ENCODE measurements around the gene ANO3.

Gene ANO3

DNA sequence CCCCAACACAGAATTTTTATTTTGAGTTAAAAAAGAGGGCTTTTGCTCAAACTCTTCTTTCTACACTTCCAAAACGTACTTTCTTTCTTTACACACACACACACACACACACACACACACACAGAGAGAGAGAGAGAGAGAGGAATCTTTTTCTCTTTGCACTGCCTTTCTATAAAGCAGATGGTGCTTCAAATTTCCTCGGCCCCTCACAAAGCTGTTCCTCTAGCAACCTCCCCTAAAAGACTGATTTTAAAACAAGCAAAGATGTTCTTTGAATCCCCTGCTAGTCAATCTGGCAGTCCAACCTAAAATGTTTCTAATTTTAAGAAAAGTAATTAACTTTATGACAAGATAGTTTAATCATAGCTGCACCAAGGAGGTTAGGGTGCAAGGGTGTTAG lies 2.7 kb upstream of the ANO3 start:
- Histone ChIP-seq H4K20me1 (ENCODE audit: control insufficient read depth, insufficient read depth, low read depth, low read length) (no peaks in the 10 kb centered on the region), H3K4me2 (ENCODE audit: low read length) (no peak overlapping the region), H3K9me2 (replicated peaks; ENCODE audit: control insufficient read depth, low read length) (no peaks in the 10 kb centered on the region), H3K36me3 (ENCODE audit: control insufficient read depth, low read length) (no peaks in the 10 kb centered on the region), H3K79me2 (ENCODE audit: control insufficient read depth, low read length) (no peaks in the 10 kb centered on the region), H3K27ac (ENCODE audit: low read depth, low read length) (no peak overlapping the region), H3F3A (ENCODE audit: control insufficient read depth, insufficient read depth) (no peaks in the 10 kb centered on the region), H3K9me3 (ENCODE audit: control insufficient read depth, insufficient read depth, low read length) (no peaks in the 10 kb centered on the region), H3K27me3 (ENCODE audit: control insufficient read depth, low read length) (0 out of 2 replicates have a peak, but pooled peaks cover 2% of the 10 kb centered on the region), H3K4me1 (ENCODE audit: control insufficient read depth, low read length) (no peaks in the 10 kb centered on the region), H3K4me3 (ENCODE audit: low read length) (no peak overlapping the region)
- TF ChIP-seq, protein P1, sequence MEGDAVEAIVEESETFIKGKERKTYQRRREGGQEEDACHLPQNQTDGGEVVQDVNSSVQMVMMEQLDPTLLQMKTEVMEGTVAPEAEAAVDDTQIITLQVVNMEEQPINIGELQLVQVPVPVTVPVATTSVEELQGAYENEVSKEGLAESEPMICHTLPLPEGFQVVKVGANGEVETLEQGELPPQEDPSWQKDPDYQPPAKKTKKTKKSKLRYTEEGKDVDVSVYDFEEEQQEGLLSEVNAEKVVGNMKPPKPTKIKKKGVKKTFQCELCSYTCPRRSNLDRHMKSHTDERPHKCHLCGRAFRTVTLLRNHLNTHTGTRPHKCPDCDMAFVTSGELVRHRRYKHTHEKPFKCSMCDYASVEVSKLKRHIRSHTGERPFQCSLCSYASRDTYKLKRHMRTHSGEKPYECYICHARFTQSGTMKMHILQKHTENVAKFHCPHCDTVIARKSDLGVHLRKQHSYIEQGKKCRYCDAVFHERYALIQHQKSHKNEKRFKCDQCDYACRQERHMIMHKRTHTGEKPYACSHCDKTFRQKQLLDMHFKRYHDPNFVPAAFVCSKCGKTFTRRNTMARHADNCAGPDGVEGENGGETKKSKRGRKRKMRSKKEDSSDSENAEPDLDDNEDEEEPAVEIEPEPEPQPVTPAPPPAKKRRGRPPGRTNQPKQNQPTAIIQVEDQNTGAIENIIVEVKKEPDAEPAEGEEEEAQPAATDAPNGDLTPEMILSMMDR (IDR thresholded peaks at IDR 0.05; ENCODE audit: low read depth, low read length, poor library complexity, severe bottlenecking), result no peak
- no peak for TF ChIP-seq EZH2phosphoT487 (IDR thresholded peaks at IDR 0.05; ENCODE audit: borderline replicate concordance, low read length)

DNA sequence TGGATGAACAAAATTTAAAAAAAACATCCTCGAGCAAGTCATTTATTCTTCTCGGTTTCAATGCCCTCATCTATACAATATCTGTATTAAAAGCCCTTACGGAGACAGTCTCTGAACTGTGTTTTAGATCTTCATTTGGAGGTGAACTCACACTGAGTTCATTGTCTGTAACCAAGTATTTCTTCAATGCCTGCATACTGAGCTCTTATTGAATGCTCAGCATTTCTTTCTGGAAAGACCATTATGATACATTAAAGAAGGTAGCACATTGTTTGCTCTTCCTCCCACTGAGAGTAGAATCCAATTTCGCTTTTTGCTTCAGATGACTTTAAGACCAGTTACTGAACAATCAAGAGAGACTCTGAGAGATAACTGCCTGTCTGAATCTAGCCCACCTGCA lies 1.7 kb upstream of the ANO3 start:
- Histone ChIP-seq H3K4me2 (ENCODE audit: low read length) (no peak overlapping the region), H3K79me2 (ENCODE audit: control insufficient read depth, low read length) (no peaks in the 10 kb centered on the region)
- TF ChIP-seq, protein P1 (IDR thresholded peaks at IDR 0.05; ENCODE audit: low read depth, low read length, poor library complexity, severe bottlenecking), result no peak
- no peak for TF ChIP-seq EZH2phosphoT487 (IDR thresholded peaks at IDR 0.05; ENCODE audit: borderline replicate concordance, low read length)

DNA sequence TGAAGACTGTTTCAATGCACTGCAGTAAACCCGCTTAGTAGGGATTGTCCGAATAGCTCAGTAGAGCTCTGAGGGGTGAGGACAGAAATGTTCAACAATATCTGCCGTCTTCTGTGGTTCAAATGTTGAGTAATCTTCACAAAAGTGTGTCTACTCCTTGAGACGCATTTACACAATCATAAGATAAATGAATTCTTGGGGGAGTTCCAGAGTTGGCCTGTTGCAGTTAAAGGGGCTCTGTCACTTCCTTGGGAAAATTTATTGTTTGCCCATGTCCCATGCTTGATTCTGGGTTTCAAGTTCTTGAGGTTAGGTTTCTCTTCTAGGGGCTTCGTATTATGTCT lies 614 bp downstream of the ANO3 start:
- TF ChIP-seq, protein P1 (IDR thresholded peaks at IDR 0.05; ENCODE audit: low read depth, low read length, poor library complexity, severe bottlenecking), result no peak
- no peak for TF ChIP-seq EZH2phosphoT487 (IDR thresholded peaks at IDR 0.05; ENCODE audit: borderline replicate concordance, low read length)
- H3K4me2 ChIP-seq (ENCODE audit: low read length), result no peak overlapping the region
- no peak overlapping the region for H3K4me3 ChIP-seq (ENCODE audit: low read length)

More for the DNA sequence above, 1.7 kb upstream of the ANO3 start:
- H3K4me3 ChIP-seq (ENCODE audit: low read length), result no peak overlapping the region
- 0 out of 2 replicates have a peak, but pooled peaks cover 2% of the 10 kb centered on the region for H3K27me3 ChIP-seq (ENCODE audit: control insufficient read depth, low read length)
- no peaks in the 10 kb centered on the region for H3K4me1 ChIP-seq (ENCODE audit: control insufficient read depth, low read length)
- no peaks in the 10 kb centered on the region for H3F3A ChIP-seq (ENCODE audit: control insufficient read depth, insufficient read depth)
- H3K9me2 ChIP-seq (replicated peaks; ENCODE audit: control insufficient read depth, low read length), result no peaks in the 10 kb centered on the region
- no peaks in the 10 kb centered on the region for H4K20me1 ChIP-seq (ENCODE audit: control insufficient read depth, insufficient read depth, low read depth, low read length)
- H3K27ac ChIP-seq (ENCODE audit: low read depth, low read length), result no peak overlapping the region
- no peaks in the 10 kb centered on the region for H3K36me3 ChIP-seq (ENCODE audit: control insufficient read depth, low read length)
- H3K9me3 ChIP-seq (ENCODE audit: control insufficient read depth, insufficient read depth, low read length), result no peaks in the 10 kb centered on the region

More for the DNA sequence above, 614 bp downstream of the ANO3 start:
- H4K20me1 ChIP-seq (ENCODE audit: control insufficient read depth, insufficient read depth, low read depth, low read length), result no peaks in the 10 kb centered on the region
- no peaks in the 10 kb centered on the region for H3K9me3 ChIP-seq (ENCODE audit: control insufficient read depth, insufficient read depth, low read length)
- no peaks in the 10 kb centered on the region for H3K79me2 ChIP-seq (ENCODE audit: control insufficient read depth, low read length)
- H3F3A ChIP-seq (ENCODE audit: control insufficient read depth, insufficient read depth), result no peaks in the 10 kb centered on the region
- H3K9me2 ChIP-seq (replicated peaks; ENCODE audit: control insufficient read depth, low read length), result no peaks in the 10 kb centered on the region
- H3K27me3 ChIP-seq (ENCODE audit: control insufficient read depth, low read length), result 0 out of 2 replicates have a peak, but pooled peaks cover 2% of the 10 kb centered on the region
- no peak overlapping the region for H3K27ac ChIP-seq (ENCODE audit: low read depth, low read length)
- no peaks in the 10 kb centered on the region for H3K4me1 ChIP-seq (ENCODE audit: control insufficient read depth, low read length)
- no peaks in the 10 kb centered on the region for H3K36me3 ChIP-seq (ENCODE audit: control insufficient read depth, low read length)
